B cell (primary cell): Measurements from ENCODE around the gene REN. TPM values are rescaled to one million over a fixed set of nuclear protein-coding genes. Genes with fewer than 3 reads are reported as not detected.

Experiments
- ATAC-seq: fragments of 200-7000 bp; cut with Tn5 transposase; one replicate; pipeline ENCODE4 v1.10.0; 2021; ENCODE audit warnings: low read depth, mild to moderate bottlenecking, moderate number of reproducible peaks, moderate library complexity
- CTCF ChIA-PET: fragments of 350-600 bp; sonication (Branson Sonifier 250); formaldehyde crosslinking; loops from one replicate; lab custom pipeline; 2021; ENCODE audit warnings: antibody characterized with exemption, inconsistent platforms; lab: Charles Lee
- POLR2A ChIA-PET: fragments of 350-600 bp; sonication (Branson Sonifier 250); formaldehyde crosslinking; loops from one replicate; lab custom pipeline; 2021; ENCODE audit warnings: antibody characterized with exemption; lab: Charles Lee
- DNase-seq: peaks from one replicate; pipeline ENCODE4 v3.0.0; 2013
- H2AFZ ChIP-seq: 2 replicates; pipeline ENCODE4 v1.6.1; 2012; ENCODE audit warnings: mild to moderate bottlenecking, low read depth, low read length; ENCODE audit not compliant: insufficient read depth, poor library complexity, severe bottlenecking
- H3K27ac ChIP-seq, 2 donors: 1 replicate in 1 of 2; 2 replicates in 1 of 2; pipeline ENCODE4 v1.5.1; 2012 to 2013; ENCODE audit warnings: low read length in 2 of 2, mild to moderate bottlenecking in 2 of 2, moderate library complexity in 1 of 2
- H3K27me3 ChIP-seq, 4 experiments: fragments of 200-600 bp in 1 of 4; sonication (generic) in 1 of 4; replicated peaks in 1 of 4; 1 replicate in 2 of 4; 2 replicates in 2 of 4; pipeline versions ENCODE4 v1.6.1 to v1.7.0; 2013 to 2016; ENCODE audit warnings: low read length in 3 of 4, mild to moderate bottlenecking in 2 of 4, mixed read lengths in 1 of 4, moderate library complexity in 1 of 4; ENCODE audit not compliant: insufficient read depth in 4 of 4, control insufficient read depth in 3 of 4; ENCODE audit errors: control extremely low read depth in 1 of 4
- H3K36me3 ChIP-seq, 2 experiments: replicated peaks in 1 of 2; 1 replicate in 1 of 2; 2 replicates in 1 of 2; pipeline versions ENCODE4 v1.6.1 to v1.7.1; 2013; ENCODE audit warnings: low read length in 1 of 2; ENCODE audit not compliant: insufficient read depth in 2 of 2, control insufficient read depth in 1 of 2; ENCODE audit errors: control extremely low read depth in 1 of 2, extremely low read depth in 1 of 2
- H3K4me1 ChIP-seq, 2 donors: fragments of 200-600 bp in 1 of 2; sonication (generic) in 1 of 2; 1 replicate in 1 of 2; 2 replicates in 1 of 2; pipeline versions ENCODE4 v1.5.1 to v1.6.1; 2013 to 2017; ENCODE audit warnings: low read length in 2 of 2; ENCODE audit not compliant: control insufficient read depth in 2 of 2, insufficient read depth in 2 of 2
- H3K4me2 ChIP-seq: replicated peaks from 2 replicates; pipeline ENCODE3; 2012; ENCODE audit warnings: mild to moderate bottlenecking, low read depth, low read length; ENCODE audit not compliant: poor library complexity, severe bottlenecking
- H3K4me3 ChIP-seq, 5 experiments: fragments of 200-600 bp in 1 of 5; sonication (generic) in 1 of 5; 1 replicate in 3 of 5; 2 replicates in 2 of 5; pipeline versions ENCODE4 v1.5.1 to v1.7.0; 2011 to 2016; ENCODE audit warnings: low read length in 4 of 5, mild to moderate bottlenecking in 4 of 5, low read depth in 2 of 5, control low read depth in 1 of 5, moderate library complexity in 1 of 5; ENCODE audit not compliant: insufficient read depth in 1 of 5; ENCODE audit errors: control extremely low read depth in 1 of 5, extremely low read depth in 1 of 5
- H3K79me2 ChIP-seq: fragments of 200-600 bp; sonication (generic); one replicate; pipeline ENCODE4 v1.6.0; 2016; ENCODE audit warnings: low read length; ENCODE audit not compliant: control insufficient read depth, insufficient read depth
- H3K9ac ChIP-seq: fragments of 200-600 bp; sonication (generic); 2 replicates; pipeline ENCODE4 v1.6.1; 2017; ENCODE audit warnings: mild to moderate bottlenecking, low read length, moderate library complexity
- H3K9me3 ChIP-seq, 3 donors: one replicate each; pipeline versions ENCODE4 v1.6.1 to v1.7.1; 2013; ENCODE audit warnings: low read length in 2 of 3; ENCODE audit not compliant: control insufficient read depth in 2 of 3, insufficient read depth in 1 of 3; ENCODE audit errors: control extremely low read depth in 1 of 3
- H4K20me1 ChIP-seq: 2 replicates; pipeline ENCODE4 v1.6.0; 2012; ENCODE audit warnings: mild to moderate bottlenecking, low read length; ENCODE audit not compliant: insufficient read depth, control insufficient read depth, poor library complexity, severe bottlenecking
- H3K27ac Mint-ChIP-seq: one replicate; pipeline ENCODE4 v1.8.0; 2021; ENCODE audit warnings: mixed read lengths
- H3K27me3 Mint-ChIP-seq: one replicate; pipeline ENCODE4 v1.8.0; 2021; ENCODE audit warnings: mixed read lengths
- H3K4me1 Mint-ChIP-seq: one replicate; pipeline ENCODE4 v1.8.0; 2021; ENCODE audit warnings: mixed read lengths
- H3K4me3 Mint-ChIP-seq: one replicate; pipeline ENCODE4 v1.8.0; 2021; ENCODE audit warnings: mixed read lengths
- H3K9me3 Mint-ChIP-seq: one replicate; pipeline ENCODE4 v1.8.0; 2022; ENCODE audit warnings: mixed read lengths; ENCODE audit not compliant: insufficient read depth
- CTCF ChIP-seq: fragments of 200-600 bp; IDR thresholded peaks from one replicate; pipeline ENCODE4 v1.8.0; 2022; ENCODE audit warnings: antibody characterized with exemption, mild to moderate bottlenecking
- EZH2 ChIP-seq: IDR thresholded peaks from 2 replicates; pipeline ENCODE4 v1.6.1; 2012; ENCODE audit warnings: borderline replicate concordance, low read depth, mild to moderate bottlenecking, moderate library complexity, low read length; ENCODE audit not compliant: insufficient read depth, poor library complexity, severe bottlenecking
- WGBS: methylation state at CpG from one replicate; pipeline ENCODE4 v1.1.5; 2013; ENCODE audit warnings: missing lambda C conversion rate; ENCODE audit not compliant: insufficient coverage; 5-methylcytosine and 5-hydroxymethylcytosine counted together
- intact Hi-C: fragments of 100-400 bp; cut with micrococcal nuclease; formaldehyde crosslinking; loops from one replicate; pipeline ENCODE4 v1.10.0; 2022
- polyA plus RNA-seq: library from polyadenylated mRNA; depleted of rRNA; stranded (reverse); fragments of >200 nt; gene quantifications from 2 replicates; pipeline ENCODE4 v1.2.3, GENCODE V29; 2012
- total RNA-seq, 2 donors: library from RNA; stranded (reverse); fragments of 120-200 nt in 1 of 2; gene quantifications; 1 replicate in 1 of 2; 2 replicates in 1 of 2; pipeline versions ENCODE4 v1.2.3 to v1.2.4, GENCODE V29; 2013 to 2022

Gene REN
- total and polyA plus RNA-seq, 2 donors (not counting 1 experiment from before 2014, with no cell fraction given) = not detected

- Mint-ChIP-seq H3K4me1 (peaks cover 13% of the 10 kb centered on the region), H3K4me3 (peak overlapping the region; percentile 47)
- POLR2A ChIA-PET = no interaction called here
Measured at GRCh38 chr1:204190212-204191211, 24.4 kb upstream of the REN start.

More at GRCh38 chr1:204190212-204191211, 24.4 kb upstream of the REN start:
- peak overlapping the region; percentile 37 for H3K9ac ChIP-seq
- no peaks in the 10 kb centered on the region for H3K36me3 ChIP-seq
- H3K27ac Mint-ChIP-seq = no peak overlapping the region
- H3K27me3 Mint-ChIP-seq = peaks cover 54% of the 10 kb centered on the region
- peaks cover 0 to 51% (median 16%) of the 10 kb centered on the region in 4 experiments for H3K27me3 ChIP-seq
- no peaks in the 10 kb centered on the region for H4K20me1 ChIP-seq
- ATAC-seq (peak; percentile 28), DNase-seq (peak; percentile 20)
- TF ChIP-seq EZH2 = no peak
- TF ChIP-seq CTCF = no peak
- H3K27ac ChIP-seq = no peak overlapping the region
- no peaks in the 10 kb centered on the region for H3K79me2 ChIP-seq
- no peaks in the 10 kb centered on the region for H3K9me3 ChIP-seq
- intact Hi-C loops = no loop called here
- 3% methylated on average over 36 of the region's 44 CpGs for WGBS
- H3K4me1 ChIP-seq = peaks cover 12 to 14% of the 10 kb centered on the region in 2 donors
- CTCF ChIA-PET = interaction anchor here (1.4 kb wide), 1 partner anchor 16 kb away, joined by 3 read pairs; no protein-coding TSS in a partner anchor
- H2AFZ ChIP-seq = peak overlapping the region; percentile 49
- peak overlapping the region; percentile 64 for H3K4me2 ChIP-seq
- H3K9me3 Mint-ChIP-seq = no peaks in the 10 kb centered on the region
- H3K4me3 ChIP-seq = peak overlapping the region in 1 of 5 experiments; percentile 21
